Measurements from ENCODE around the gene EIF2AK3.
"Not testable (repeated sequence)": the region's sequence is repeated elsewhere in the genome, so short reads cannot be mapped to it uniquely, and the experiment has no call there.

Gene EIF2AK3

GRCh38 chr2:88627055-88627855, at the start of gene EIF2AK3:
EIF2AK3 (minus strand) TSS chr2:88627464; CDS start chr2:88627274, 190 bp downstream.
- DNase-seq: peak; percentile 98

GRCh38 chr2:88673363-88673762, 46.1 kb upstream of the EIF2AK3 start:
- no peak for DNase-seq

GRCh38 chr2:88671786-88672427, 44.6 kb upstream of the EIF2AK3 start:
- DNase-seq: no peak

- no peak for DNase-seq
Measured at GRCh38 chr2:88669482-88670214, 42.4 kb upstream of the EIF2AK3 start.

- DNase-seq: no peak
Measured at GRCh38 chr2:88668862-88669261, 41.6 kb upstream of the EIF2AK3 start.

- DNase-seq: no peak
Measured at GRCh38 chr2:88667219-88667618, 40.0 kb upstream of the EIF2AK3 start.

GRCh38 chr2:88666576-88666975, 39.3 kb upstream of the EIF2AK3 start:
- DNase-seq: no peak

- no peak for DNase-seq
Measured at GRCh38 chr2:88660622-88661021, 33.4 kb upstream of the EIF2AK3 start.

GRCh38 chr2:88659538-88659915, 32.3 kb upstream of the EIF2AK3 start:
- DNase-seq: peak; percentile 83

- DNase-seq: no peak
Measured at GRCh38 chr2:88658881-88659537, 31.7 kb upstream of the EIF2AK3 start.

- no peak for DNase-seq
Measured at GRCh38 chr2:88658326-88658725, 31.1 kb upstream of the EIF2AK3 start.

- no peak for DNase-seq
Measured at GRCh38 chr2:88657131-88657530, 29.9 kb upstream of the EIF2AK3 start.

- DNase-seq: no peak
Measured at GRCh38 chr2:88656690-88657089, 29.4 kb upstream of the EIF2AK3 start.

GRCh38 chr2:88654714-88655113, 27.4 kb upstream of the EIF2AK3 start:
- DNase-seq: no peak

- DNase-seq: no peak
Measured at GRCh38 chr2:88651646-88652045, 24.4 kb upstream of the EIF2AK3 start.

GRCh38 chr2:88645291-88645882, 18.1 kb upstream of the EIF2AK3 start:
- DNase-seq: not testable (repeated sequence)

- no peak for DNase-seq
Measured at GRCh38 chr2:88642278-88642677, 15.0 kb upstream of the EIF2AK3 start.

- DNase-seq: no peak
Measured at GRCh38 chr2:88641330-88641729, 14.1 kb upstream of the EIF2AK3 start.

- DNase-seq: no peak
Measured at GRCh38 chr2:88639865-88640264, 12.6 kb upstream of the EIF2AK3 start.

- no peak for DNase-seq
Measured at GRCh38 chr2:88638743-88639142, 11.5 kb upstream of the EIF2AK3 start.

- no peak for DNase-seq
Measured at GRCh38 chr2:88638123-88638650, 10.9 kb upstream of the EIF2AK3 start.

- DNase-seq: no peak
Measured at GRCh38 chr2:88637464-88637863, 10.2 kb upstream of the EIF2AK3 start.

- DNase-seq: no peak
Measured at GRCh38 chr2:88636026-88636425, 8.8 kb upstream of the EIF2AK3 start.
